ENCODE measurements around the gene NEURL1B.

The NEURL1B gene

DNA sequence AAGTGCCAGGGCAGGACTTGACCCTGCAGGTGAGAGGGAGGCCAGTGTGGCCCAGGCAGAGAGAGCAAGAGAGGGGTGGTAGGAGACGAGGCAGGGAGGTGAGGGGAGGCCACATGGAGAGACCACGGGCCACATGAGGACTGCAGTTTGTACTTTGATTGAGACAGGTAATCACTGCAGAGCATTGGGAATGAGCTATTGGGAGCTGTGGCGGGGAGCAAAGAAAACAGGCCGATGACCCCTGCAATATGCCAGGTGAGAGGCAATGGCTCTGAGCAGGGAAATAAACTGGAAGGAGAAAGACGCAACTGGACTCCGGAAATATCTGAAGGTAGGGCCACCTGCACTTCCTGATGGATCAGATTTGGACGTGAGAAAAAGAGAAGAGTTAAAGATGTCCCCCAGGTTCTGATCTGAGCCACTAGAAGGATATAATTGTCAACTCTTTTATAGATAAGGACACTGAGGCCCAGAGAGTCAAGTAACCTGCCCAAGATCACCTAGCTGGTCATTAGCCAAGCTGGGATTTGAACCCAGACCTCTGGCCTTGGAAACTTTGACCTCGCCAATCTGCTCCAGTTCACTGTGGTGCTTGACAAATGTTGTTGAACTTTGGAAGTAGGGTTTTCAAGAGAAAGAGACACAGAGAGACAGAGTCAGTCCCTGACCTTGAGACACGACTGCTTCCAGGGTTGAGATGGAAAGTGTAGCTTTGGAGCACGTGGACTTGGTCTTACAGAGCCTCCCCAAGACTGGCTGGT, 87.6 kb downstream of the NEURL1B start:
- H3K4me3 ChIP-seq (ENCODE audit: low read depth, low read length): no peak overlapping the region

- no peak overlapping the region for H3K4me3 ChIP-seq (ENCODE audit: low read depth, low read length)
Observed at GRCh38 chr5:172729588-172729987, 88.5 kb downstream of the NEURL1B start.

DNA sequence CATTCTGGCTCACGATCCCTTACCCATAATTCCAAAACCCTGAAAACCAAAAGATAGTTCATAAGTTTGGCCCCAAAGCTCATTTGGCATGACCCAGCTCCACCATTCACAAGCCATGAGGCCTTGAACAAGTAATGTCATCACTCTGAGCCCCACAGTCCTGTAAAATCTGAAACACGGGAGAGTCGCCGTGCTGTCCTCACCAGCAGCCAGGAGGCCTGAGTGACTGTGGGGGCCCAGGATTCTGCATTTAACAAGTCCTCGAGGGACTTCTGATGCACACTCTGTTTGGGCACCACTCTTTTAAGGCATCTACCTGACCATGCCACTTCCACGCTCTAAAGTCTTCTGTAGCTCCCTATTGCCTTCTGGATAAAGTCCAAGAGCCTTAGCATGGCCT, 89.2 kb downstream of the NEURL1B start:
- no peak overlapping the region for H3K4me3 ChIP-seq (ENCODE audit: low read depth, low read length)

DNA sequence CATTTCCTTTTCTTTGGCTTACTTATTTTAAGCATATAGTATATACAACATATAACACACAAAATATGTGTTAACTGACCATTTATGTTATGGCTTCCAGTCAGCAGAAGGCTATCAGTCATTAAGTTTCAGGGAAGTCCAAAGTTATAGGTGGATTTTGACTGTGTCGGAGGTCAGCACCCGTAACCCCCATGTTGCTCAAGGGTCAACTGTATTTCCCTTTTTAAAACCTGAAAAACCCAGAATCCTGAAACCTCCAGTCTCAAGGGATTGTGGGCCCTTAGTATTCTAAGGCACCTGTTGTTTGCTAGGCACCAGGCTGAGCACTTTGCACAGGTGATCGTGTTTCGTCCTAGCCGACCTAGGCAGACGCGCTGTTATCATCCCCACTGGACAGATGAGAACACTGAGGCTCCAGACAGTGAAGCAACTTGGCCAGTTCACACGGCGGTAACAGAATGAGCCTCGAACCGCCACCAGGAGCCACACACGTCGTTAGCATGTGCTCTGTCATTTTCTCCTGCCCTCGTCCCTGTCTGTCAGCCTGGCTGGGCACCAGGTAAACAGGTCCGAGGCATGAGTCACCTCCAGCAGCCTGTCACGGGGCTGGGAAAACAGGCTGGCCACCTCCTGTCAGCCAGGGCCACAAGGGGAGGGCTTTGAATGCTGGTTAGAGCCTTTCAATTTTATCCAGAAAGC, 90.1 kb downstream of the NEURL1B start:
- no peak overlapping the region for H3K4me3 ChIP-seq (ENCODE audit: low read depth, low read length)

DNA sequence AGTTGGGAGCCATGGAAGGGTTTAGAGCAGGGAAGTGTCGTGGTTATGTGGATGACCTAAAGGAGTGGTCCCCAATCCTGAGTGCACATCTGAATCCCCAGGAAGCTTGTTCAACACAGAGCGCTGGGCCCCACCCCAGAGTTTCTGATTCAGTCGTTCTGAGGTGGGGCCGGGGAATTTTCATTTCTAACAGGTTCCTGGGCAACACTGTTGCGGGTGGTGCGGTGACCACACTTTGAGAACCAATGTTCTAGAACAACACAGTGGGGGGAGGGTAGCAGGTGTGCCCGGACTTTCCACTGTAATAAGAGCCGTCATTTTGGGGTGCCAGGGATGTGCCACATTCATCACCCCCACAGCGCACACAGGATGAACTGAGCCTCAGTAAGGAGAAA, 90.6 kb downstream of the NEURL1B start:
- no peak overlapping the region for H3K4me3 ChIP-seq (ENCODE audit: low read depth, low read length)

- no peak overlapping the region for H3K4me3 ChIP-seq (ENCODE audit: low read depth, low read length)
Observed at GRCh38 chr5:172732201-172732865, 91.3 kb downstream of the NEURL1B start.

- no peak overlapping the region for H3K4me3 ChIP-seq (ENCODE audit: low read depth, low read length)
Observed at GRCh38 chr5:172733131-172733973, 92.3 kb downstream of the NEURL1B start.

DNA sequence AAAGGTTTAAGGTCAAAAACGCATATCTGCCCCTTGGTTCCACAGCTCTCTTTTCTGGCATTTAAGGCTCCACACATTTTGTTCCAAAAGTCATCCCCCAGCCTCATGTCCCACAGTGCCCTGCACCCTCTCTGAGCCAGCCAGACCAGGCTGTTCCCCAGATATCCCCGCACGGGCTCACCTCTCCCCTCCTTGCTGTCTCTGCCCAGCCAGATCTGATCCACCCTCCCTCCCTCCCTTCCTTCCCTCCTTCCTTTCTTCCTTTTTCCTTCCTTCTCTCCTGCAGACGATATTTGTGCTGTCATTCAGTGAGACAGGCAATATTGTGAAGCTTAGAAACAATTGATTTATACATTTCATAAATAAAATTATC, 92.9 kb downstream of the NEURL1B start:
- H3K4me3 ChIP-seq (ENCODE audit: low read depth, low read length): no peak overlapping the region

DNA sequence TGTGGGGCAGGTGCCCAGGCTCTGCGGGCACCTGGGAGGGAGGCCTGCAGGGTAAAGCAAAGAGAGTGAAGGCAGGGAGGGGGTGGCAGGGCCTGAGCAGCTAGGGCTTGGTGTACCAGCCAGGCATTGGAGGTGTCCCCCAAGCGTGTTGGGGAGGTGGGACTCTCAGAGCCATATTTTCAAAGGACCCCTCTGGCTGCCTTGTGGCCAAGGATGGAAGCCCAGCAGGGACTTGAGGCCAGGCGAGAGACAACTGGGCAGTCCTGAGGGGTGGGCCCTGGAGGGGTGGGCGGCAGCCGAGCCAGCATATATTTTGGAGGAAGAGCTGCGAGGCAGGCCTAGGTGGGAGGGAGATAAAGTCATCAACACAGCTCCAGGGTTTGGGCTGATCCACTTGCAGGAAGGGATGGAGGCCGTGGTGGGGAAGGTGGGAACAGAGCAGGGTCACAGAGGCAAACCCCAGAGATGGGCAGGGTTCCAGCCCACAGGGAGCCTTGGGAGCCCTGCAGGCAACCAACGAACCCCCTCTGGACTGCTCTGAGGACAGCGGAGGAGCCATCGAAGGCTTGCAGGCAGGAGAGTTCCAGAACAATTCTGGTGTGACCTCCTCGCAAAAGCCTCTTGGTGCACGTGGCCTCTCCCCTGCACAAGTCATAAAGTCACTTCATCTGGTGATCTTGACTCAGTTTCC, 94.2 kb downstream of the NEURL1B start:
- H3K4me3 ChIP-seq (ENCODE audit: low read depth, low read length): no peak overlapping the region

- H3K4me3 ChIP-seq (ENCODE audit: low read depth, low read length): no peak overlapping the region
Observed at GRCh38 chr5:172736508-172737135, 95.6 kb downstream of the NEURL1B start.

GRCh38 chr5:172739375-172739774, 98.3 kb downstream of the NEURL1B start:
- H3K4me3 ChIP-seq (ENCODE audit: low read depth, low read length): no peak overlapping the region

DNA sequence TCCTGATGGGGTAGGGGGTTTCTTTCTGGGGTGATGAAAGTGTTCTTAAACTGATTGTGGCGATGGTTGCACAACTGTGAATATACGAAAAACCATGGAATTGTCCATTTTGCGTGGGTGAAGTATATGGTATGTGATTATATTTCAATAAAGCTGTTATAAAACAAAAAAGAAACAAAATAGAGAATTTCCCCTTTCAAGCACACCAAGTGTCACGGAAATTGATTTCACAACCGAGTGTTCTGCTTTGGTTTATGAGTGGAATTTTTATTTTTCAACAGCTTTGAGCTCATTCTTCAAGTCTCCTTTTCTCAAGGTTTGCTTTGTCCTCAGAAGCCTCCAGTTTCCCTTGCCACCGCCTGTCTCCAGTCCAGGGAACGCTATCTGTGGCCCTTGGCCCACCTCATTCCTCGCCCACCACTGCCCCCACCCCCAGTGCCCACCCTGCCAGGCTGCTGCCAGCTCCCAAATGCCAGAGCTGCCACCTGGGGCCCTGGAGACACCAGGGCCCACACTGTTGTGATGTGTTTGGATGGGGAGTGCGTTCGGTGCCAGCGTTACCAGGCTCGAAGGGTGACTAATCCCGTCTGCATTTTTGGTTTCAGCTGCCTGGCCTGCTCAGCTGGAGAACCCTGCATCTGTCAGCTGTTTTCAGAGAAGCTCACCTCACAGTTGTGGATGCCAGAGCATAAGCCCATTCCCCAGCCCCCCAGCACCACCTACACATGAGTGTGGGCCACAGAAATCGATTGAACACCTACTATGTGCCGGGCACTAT, 99.6 kb downstream of the NEURL1B start:
- no peak overlapping the region for H3K4me3 ChIP-seq (ENCODE audit: low read depth, low read length)
